NCI-H446 (cell line): Measurements from ENCODE around the gene NACC2.
"Not testable (repeated sequence)": the region's sequence is repeated elsewhere in the genome, so short reads cannot be mapped to it uniquely, and the experiment has no call there.

Experiments
- DNase-seq, 2 experiments: peaks; one replicate each; lab custom pipeline; 2025; lab: John Stamatoyannopoulos, UW

The NACC2 gene

DNA sequence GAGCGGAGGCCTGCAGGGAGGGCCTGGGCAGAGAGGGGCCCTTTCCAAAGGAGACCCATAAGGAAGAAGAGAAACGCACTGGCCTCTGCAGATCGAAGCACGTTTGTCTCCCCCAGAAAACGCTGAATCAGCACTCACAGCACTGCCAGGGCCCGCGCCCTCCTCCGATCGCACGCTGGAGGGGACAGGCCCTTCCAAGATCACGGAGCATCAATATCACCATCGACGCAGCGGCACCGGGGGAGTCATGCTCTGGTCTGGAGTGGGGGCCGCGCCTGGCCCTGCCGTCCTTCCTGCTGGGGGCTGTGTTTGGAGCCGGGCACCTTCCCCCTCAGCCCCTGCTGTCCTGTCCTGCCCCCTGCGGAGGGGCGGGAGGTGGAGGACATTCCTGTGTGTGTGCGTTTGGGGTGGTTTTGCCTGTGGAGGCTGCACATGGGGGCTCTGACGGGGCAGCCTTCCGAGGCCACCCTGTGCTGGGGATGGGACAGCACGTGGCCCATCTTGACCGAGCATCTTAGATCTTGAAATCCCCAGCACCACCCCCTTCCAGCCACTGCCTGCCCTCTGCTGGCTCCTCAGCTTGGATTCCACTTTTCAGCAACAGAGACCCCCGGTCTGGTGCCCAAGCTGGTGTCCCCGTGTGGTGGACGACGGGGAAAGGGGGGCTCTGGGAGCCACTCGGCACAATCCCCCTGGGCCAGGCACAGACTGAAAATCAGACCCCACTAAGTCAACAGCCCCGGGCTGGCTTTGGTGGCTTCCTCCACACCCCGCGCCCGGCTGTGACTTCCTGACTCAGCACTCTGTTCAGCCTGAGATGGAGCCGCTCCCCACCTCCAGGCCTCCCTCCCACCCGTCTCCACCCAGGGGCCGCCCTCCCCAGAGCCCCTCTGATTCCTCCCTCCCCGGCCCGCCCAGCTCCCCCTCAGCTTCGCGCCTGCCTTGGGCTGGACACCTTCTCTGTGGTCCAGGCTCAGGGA, 15.3 kb upstream of the NACC2 start:
- no peak for DNase-seq

DNA sequence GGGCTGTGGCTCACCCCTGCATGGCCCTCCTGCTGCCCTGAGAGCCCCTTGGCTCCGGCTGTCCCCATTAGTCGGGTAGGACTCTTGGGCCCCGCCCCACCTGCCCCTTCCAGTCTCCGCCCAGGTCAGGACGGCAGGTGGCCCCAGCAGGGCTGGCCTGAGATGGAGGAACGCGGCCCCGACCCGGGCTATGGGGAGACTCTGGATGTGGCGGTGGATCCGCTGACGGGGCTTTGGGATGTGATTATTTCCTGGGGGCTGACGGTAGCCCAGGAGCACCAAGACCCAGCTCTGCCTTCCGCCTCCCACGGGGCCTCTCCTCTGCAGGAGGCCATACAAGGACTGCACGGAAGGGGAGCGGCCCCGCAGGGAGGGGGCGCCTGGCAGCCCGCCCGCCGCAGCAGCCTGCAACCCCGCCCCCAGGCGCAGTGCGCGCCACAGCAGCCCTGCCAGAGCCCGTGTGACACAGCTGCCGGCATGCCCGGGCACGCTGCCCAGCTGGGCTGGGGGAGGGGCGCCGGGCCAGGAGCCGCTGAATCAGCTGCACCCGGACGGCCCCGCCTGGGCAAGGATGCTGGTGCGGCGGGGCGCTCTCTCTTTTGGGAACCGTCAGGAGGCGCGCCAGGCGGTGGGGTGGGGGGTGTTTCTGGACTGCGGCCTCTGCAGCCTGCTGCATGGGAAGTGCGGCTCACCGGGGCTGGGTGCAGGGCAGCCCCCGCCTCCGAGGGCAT, 14.4 kb upstream of the NACC2 start:
- peak in 1 of 2 experiments; percentile 87 for DNase-seq

DNA sequence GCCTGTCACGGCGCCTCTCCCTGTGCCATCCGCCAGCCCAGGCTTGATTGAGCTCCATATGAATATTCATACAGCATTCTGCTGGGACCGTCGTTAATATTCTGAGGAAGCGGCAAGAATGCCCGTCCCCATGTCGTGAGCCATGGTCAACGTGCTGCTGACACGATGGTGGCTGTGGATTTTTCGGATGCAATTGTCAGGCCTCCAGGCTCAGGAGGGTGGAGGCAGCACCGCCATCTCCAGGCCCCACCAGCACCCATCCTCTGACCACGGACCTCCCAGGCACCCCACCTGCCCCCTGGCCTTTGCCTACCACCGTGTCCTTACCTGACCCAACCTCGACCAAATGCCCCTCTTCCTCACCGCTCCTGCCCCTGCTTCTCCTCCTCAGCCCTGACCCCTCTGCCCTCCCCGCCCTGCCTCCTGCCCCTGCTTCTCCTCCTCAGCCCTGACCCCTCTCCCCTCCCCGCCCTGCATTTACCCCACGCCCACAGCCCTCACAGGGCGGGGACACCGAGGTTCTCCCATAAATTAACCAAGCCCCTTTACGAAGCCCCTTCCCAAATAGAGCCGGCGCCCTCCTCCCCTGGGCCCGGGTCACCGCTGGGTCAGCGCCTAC, 13.7 kb upstream of the NACC2 start:
- DNase-seq = no peak

DNA sequence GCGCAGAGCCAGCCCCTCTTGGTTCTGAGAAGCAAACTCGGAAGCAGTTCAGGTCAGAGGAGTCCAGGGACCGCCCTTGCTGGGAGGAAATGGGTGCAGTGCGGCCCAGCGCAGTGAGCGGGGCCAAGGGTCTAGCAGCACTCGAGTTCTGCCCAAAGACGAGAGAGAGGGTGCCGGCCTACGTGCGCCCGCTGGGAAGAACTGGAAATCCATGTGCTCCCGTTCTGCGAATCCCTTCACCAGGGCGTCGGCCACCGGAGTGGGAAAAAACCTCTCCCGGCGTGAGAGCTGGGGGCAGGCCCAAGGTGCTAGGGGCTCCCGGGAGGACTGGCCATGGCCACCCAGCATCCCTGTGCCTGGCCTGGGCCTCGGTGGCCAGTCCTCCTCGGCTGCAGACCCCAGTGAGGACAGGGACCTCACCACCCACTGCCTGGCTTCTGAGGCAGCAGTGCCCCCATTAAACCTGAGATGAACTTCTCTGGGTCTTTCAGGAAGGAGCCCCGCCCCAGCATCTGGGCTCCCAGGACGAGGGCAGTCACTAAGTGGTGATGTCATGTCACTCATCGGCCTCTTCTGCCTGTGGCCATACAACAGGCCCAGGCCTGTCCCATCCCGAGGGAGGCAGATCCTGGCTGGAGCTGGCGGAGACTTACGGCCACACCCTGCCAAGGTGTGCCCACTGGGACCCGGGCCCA, 13.0 kb upstream of the NACC2 start:
- peak; percentile 21 to 52 for DNase-seq

DNA sequence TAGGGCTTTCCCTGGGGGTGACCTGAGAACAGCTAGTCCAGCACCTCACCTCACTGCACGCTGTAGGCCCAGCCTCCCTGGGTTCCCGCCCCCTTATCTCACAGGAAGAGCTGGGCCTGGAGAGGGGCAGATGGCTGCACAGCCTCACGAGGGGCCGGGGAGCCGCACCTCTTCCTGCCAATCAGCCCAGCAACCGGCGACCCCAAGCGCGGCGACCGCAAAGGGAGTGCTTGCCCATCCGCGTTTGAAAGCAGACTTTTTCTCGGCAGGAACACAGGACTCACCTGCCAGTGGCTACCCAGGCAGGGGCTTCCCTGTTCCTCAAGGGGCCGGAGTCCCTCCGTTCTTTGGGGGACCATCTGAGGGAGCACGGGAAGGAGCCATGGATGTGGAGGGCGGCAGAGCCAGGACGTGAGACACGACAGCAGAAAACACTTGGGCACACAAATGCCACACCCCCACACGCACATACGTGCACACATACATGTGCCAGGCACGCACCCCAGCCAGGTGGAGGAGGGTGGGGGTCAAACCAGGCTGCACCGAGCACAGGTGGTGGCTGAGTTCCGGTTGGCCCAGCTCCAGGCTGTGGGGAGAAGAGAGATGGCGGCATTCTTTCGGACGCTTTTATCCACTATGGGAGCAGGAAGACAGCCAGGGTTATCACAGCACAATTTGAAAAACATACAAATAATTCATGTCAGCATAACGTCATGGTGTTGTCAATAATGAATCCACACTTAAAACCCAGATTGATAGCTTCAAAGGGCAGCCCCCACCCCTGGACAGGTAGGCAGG, 12.3 kb upstream of the NACC2 start:
- DNase-seq = no peak

DNA sequence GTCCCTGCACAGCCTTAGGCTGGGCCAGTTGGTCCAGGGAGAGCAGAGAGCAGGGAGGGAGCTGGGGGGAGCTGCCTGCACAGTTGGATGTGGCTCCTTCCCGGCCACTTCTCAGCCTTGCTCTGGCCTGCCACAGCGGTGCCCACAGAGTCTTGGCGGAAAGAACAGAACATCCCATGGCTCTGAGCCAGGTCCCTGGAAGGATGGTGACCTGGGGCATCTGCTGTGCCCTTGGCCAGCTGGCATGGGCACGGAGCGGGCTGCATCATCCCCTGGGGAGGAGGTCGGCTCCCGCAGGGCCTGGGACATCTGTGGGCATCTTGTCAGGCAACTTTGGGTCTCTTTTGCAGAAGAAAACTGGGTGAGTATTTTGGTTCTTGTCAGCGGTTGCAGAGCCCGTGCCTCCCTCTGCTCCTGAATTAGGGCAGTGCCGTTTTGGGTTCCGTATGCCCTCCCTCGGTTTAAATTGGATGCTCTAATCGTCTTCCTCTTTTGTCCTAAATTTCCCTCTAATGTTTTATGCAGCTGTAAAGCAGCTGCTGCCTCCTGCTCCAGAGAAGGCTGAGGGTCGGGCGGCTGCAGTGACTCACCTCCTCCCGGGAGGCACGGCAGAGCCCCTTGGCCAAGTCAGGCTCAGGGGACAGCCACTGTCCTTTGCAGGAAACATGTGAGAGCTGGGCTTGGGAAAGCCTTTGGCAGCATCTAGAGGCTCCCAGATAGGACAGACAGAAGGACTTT, 10.5 kb upstream of the NACC2 start:
- DNase-seq = peak in 1 of 2 experiments; percentile 55

DNA sequence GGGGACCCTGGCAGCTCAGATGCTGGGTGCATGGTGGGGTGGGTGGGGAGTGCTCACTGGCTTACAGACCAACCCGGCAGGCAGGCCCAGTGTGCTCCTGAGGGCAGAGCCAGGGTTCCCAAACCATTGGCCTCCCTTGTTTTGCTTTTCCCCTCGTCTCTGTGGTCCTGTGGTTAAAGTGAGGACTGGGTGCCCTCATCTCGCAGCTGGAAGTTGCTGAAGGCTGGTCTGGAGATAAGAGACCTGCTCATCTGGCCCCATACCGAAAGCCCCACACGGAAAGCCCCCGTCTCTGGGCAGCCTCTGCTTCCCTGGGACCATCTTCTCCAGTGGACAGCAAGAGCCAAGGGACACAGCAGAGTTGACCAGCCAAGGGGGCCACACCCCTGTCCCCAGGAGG, 9.8 kb upstream of the NACC2 start:
- DNase-seq = no peak

DNA sequence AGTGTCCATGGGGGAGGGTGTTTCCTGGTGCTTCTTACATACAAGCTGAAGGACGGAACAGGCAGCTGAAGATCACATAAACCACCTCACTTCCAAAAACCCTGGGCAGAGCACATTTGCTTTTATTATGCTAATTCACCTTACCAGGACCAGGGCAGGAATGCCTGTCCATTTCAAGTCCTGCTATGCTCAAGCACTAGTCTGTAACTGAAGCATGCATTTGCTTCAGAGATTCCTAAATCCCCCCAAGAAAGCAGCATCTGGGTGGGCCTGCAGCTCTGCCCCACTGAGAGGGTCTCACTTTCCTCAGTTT, 9.4 kb upstream of the NACC2 start:
- DNase-seq = no peak

DNA sequence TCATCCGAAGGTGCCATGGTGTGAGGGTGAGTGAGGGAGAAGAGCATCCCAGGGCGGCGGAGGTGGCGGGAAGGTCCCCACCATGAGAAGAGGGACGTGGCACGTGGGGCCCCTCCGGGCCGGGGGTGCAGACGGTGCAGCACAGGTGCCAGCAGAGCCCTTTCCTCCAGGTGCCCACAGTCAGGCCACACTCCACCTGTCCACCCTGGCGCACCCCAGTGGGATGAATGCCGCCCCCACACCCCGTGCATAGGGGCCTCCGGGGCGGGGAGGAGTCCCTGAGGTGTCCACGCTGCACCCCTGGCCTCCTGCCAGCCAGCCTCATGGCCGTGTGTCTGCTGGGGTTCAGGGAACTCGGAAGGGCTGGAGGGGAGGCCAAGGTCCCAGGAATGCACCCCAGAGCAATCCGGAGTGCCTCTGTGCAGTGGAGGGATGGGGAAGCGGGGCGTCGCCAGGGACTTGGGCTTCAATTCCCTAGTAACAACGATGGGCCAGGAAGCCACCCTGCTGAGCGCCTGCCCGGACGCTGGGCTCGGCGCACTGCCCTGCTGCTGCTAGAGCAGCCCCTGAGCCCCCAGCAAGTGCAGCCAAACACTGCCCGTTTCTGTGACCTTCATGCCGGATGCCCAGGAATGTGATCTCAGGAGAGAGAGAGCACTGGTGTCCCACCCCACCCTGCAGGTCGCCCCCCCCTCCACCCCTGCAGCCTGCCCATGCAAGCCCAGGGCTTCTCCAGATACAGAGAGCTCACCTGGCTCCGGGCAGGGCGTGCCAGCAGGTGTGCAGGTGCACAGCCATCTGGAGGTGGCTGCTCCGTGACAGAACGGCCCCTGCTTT, 8.8 kb upstream of the NACC2 start:
- DNase-seq = no peak

DNA sequence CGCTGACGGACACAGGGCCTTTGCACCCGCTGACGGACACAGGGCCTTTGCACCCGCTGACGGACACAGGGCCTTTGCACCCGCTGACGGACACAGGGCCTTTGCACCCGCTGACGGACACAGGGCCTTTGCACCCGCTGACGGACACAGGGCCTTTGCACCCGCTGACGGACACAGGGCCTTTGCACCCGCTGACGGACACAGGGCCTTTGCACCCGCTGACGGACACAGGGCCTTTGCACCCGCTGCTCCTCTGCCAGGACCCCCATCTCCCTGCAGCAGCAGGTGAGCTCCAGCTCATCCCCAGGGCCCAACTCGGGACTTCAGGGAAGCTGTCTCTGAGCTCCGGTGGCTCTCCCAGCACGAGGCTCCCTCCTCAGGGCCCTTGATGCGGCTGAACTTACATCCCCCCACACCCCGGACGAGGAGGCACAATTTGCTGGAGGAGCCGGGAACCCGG, 6.6 kb upstream of the NACC2 start:
- not testable (repeated sequence) for DNase-seq

DNA sequence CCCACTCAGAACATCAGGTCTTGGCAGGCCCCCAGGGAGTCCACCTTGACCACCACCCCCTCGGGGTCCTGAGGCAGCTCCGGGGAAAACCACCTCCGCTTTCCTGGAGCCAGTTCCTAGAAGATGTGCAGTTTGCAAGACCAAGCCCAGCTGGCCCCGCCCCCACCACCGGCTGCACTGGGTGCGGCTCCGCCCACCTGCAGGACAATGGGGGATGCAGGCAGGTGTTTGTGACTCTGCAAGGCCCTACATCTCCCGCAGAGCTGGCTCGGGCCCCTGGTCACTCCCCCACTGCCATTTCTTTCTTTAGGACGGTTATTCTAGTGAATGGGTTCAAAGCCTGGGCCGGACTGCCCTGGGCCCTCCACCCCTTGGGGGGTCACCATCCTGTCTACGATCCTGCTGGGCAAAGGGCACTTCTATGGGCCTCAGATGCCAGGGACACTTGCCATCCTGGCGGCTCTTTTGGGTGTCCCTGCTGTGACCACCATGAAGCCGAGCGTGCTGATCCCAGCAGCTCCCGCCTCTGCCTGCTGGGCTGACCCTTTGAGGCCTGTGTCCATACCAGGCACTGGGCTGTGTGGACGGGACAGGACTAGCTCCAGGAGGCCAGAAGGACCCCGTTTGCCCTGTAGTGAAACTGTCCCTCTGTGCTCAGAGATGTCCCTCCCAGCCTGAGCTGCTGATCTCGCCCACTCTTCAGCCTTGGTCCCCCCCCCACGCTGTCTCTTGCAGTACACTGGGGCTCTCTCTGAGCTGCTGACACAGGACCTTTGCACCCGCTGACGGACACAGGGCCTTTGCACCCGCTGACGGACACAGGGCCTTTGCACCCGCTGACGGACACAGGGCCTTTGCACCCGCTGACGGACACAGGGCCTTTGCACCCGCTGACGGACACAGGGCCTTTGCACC, 5.9 kb upstream of the NACC2 start:
- no peak for DNase-seq

DNA sequence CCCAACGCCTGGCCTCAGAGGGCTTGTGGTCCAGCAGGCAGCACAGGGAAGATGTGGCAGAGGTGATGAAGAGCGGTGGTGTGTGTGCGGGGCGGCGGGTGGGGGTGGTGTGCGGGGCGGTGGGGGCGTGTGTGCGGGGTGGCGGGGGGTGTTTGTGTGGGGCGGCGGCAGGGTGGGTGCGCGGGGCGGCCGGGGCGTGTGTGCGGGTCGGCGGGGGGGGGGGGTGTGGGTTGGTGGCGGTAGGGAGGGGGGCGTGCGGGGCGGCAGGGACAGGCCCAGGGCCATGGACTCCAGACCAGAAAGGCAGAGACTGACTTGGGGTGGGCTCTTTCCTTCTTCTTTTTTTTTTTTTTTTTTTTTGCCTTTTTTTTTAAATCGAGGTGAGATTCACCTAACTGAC, 4.5 kb upstream of the NACC2 start:
- DNase-seq = no peak

DNA sequence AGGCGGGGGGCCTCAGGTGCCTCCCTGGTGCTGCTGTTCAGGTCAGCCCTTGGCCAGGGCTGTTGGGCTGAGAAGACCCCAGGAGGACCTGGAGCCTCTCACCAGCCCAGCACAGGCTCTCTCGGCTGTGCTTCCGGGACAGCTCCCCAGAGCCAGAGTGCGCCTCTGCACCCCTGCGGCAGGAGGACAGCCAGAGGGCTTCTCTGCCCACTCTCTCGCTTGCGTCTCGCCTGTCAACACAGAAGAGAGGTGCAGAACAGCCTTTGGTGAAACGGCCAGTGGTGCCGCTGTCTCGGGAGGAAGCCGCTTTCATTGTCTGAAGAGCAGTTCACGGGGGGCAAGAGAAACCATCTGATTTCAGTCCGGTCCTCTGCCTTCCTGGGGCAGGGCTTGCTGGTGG, 3.8 kb upstream of the NACC2 start:
- DNase-seq = no peak

DNA sequence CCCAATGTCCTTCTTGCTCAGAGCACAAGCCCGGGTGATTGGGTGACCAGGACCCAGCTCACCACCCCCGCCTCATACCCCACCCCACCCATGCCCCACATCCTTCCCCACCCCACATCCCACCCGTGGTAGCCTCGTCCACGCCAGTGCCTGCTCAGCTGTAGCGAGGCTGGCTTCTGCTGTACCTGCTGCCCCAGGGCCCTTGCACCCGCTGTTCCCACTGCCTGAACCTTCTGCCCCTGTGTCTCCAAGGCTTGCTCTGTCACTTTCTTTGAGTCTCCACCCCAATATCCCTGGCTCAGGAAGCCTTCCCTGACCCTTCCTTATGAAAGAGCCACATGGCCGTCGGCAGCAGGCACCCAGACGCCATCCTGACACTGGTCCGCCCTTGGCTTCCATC, 3.1 kb upstream of the NACC2 start:
- DNase-seq = no peak

DNA sequence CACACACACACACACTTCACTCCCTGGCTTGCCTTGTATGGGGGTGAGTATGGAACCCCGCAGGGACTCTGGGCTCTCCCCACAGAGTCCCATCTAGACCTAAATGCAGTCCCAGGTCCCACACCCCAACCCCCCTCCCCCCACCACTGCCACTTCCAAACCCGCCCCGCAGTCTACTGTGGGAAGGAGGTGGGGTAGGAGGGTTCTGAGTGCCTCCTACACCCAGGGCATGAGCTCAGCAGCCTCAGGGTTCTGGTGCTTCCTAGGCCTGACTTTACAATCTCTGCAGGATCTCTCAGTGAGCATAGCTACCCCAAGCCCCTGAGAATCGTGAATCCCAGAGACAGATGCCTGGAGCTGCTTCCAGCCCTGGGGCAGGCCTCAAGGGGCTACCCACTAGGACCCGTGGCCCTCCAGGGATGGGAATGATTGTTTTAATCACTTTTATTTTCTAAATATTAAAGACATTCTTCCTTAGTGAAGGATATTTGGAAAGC, 1.5 kb upstream of the NACC2 start:
- DNase-seq = no peak

DNA sequence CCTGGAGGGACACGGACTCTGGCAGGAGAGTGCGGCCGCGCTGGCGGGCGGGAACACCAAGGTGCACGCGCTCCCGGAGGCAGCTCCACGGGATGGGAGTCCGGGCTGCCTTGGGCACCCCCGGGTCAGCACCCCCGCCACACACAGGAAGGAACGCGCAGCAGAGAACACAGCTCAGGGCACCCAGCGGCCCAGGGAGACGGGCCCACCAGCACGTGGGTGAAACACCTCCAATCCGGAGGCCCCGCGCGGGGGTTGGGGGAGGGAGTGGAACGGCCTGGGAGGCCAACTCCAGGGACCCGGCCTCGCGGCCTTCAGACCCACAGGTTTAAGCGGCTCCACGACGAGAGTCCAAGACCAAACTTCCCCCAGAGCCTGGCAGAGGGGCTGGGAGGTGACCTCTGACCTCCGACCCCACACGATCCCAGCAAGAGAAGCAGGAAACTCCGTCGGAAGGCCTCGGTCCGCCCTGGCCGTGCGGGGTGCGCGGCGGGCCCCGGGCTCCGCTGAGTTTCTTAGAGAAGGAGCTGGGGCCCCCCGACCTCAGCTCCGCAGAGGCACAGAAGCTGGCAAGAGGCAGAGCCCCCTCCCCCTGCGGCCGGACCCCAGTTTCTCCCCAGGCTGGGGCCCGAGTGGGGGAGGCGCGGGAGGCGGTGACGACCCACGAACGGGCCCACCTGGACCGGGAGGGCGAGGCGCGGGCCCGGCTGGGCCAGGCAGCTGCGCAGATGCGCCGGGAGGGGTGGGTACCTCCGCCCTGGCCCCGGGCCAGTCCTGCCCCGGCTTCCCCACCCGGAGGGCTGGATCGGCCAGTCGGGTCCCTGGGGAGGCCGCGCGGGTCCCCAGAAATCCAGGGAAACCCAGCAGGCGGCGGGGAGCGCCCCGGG, 851 bp downstream of the NACC2 start:
- DNase-seq = peak in 1 of 2 experiments; percentile 9

DNA sequence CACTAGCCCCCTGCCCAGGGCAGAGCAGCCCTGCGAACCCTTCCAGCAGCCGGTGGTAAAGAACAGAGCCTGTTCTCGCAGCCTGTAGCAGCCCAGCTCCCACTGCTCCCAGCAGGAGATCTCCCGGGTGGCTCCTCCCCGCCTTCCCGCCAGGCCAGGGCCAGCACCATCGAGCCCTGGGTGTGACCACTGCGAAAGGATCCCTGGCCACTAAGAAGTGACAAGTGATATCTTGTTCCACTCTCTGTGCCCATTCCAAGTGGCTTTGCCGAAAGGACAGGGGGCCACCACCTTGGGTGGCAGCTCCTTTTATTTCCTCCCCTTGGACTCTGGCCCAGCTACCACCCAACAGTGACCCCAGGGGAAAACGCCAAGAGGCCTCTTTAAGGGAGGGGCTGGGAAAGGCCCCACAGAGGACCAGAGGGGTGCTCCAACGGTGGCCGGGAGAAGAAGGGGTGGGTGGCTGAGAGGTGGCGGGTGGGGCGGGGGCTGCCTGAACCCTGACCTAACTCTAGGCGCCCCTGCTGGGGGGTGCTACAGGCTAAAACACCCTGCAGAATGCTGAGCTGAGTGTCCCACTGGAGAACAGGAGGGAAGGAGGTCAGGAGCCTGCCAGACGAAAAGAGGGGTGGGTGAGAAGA, 1.6 kb downstream of the NACC2 start:
- DNase-seq = no peak
